OCI-LY7 (cell line): Measurements from ENCODE around the gene ITPRIP.

Experiments used
- CTCF ChIP-seq: fragments of 200-600 bp; sonication (generic); conservative IDR thresholded peaks from 2 replicates; pipeline ENCODE4 v1.5.1; 2014; ENCODE audit warnings: mild to moderate bottlenecking, antibody characterized with exemption, low read length, moderate library complexity, mixed read lengths
- EZH2phosphoT487 ChIP-seq: fragments of 200-600 bp; sonication (generic); IDR thresholded peaks from 2 replicates; pipeline ENCODE4 v1.6.1; 2018; ENCODE audit warnings: low read depth, borderline replicate concordance, mild to moderate bottlenecking, mixed run types, antibody characterized with exemption, low read length, moderate library complexity, mixed read lengths

GRCh38 chr10:104291439-104291951, 46.8 kb downstream of the ITPRIP start:
- peak; percentile 100 for TF ChIP-seq CTCF
- no peak for TF ChIP-seq EZH2phosphoT487
